ENCODE measurements around the gene STARD4. TPM values are rescaled to one million over a fixed set of nuclear protein-coding genes. Genes with fewer than 3 reads are reported as not detected.

Gene STARD4
- total RNA-seq, 1 donor from 2014 or later: 65.8 TPM

DNA sequence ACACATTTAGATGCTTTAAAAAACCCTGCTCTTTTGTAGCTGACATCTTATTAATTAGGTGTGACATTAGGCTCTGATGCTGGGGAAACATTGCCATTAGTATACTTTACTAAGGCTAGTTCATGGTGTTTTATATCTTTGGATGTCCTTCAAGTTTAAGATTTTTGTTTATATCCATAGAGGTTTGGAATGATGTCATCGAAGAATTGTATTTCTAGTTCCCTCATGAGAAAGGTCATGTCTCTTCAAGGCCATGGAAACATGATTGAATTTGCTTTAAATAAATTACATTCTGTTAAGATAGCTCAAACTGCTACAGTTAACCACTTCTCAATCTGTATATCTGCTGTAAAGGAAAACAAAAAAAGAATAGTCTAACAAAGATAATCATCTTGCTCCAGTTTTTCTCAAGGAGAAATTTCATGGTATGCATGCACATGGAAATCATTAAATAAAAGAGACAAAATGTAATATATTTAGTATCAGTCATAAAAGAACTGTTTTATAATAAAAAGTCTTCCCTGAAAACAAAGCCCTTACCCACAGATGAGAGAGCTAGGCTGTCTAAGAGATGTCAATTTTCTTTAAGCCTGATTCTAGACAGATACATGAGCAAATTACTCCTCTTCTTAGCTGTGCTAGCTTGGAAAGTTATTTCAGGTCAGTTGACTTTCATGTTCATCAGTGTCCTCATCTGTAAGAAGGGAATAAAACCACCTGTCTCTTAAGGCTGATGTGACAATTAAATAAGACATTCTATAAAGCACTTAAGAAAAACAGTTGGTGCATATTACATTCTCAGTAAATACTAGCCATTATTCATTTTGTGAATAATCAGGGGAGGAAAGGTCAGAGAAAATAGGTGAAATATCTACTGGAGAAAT lies 25.0 kb upstream of the STARD4 start:
- H3K27ac Mint-ChIP-seq: peak overlapping the region; percentile 65
- H3K9me3 Mint-ChIP-seq: peaks cover 17% of the 10 kb centered on the region
- no peaks in the 10 kb centered on the region for H3K27me3 Mint-ChIP-seq (ENCODE audit: low read depth)
- DNase-seq (ENCODE audit: low spot score in 2 of 2, unreplicated experiment in 2 of 2): no peak
- H3K4me1 Mint-ChIP-seq: peaks cover 14% of the 10 kb centered on the region
- no peak for TF ChIP-seq CTCF (IDR thresholded peaks at IDR 0.05; ENCODE audit: unreplicated experiment)
- no peaks in the 10 kb centered on the region for H3K36me3 Mint-ChIP-seq
- H3K4me3 Mint-ChIP-seq: no peak overlapping the region

- peaks cover 14% of the 10 kb centered on the region for H3K4me1 Mint-ChIP-seq
- no peaks in the 10 kb centered on the region for H3K27me3 Mint-ChIP-seq (ENCODE audit: low read depth)
- no peak for DNase-seq (ENCODE audit: low spot score in 2 of 2, unreplicated experiment in 2 of 2)
- no peak for TF ChIP-seq CTCF (IDR thresholded peaks at IDR 0.05; ENCODE audit: unreplicated experiment)
- H3K4me3 Mint-ChIP-seq: no peak overlapping the region
- no peak overlapping the region for H3K27ac Mint-ChIP-seq
- H3K36me3 Mint-ChIP-seq: no peaks in the 10 kb centered on the region
- peaks cover 13% of the 10 kb centered on the region for H3K9me3 Mint-ChIP-seq
These were observed 23.7 kb upstream of the STARD4 start for GRCh38 chr5:111535879-111536549.

DNA sequence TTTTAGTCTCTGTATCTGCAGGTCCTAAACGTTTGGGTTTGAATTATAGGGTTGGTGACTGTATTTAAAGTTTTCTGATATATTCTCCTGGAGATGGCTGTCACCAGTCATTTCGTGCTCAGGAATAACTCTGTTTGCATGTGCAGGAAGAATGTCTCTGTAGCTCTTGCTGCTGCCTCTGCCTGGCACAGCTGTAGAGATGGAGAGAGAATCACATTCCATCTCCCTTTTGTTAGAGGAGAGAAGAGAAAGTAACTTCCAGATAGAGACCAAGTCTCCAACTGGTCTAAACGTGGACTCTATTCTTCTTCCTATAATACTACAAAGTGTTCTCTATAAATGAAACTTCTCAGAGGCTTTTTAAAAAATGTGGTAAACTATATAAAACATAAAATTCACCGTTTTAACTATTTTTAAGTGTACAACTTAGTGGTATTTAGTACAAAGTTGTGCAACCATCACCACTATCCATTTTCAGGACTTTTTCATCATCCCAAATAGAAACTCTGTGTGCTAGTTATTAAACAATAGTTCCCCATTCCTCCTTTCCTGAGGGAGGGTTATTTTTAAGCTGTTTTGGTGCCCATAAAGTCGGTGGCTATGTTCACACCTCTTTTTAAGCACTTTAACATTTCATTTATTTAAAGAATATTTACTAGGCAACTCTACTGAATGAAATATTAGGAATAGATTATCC lies 20.7 kb upstream of the STARD4 start:
- H3K4me3 Mint-ChIP-seq: no peak overlapping the region
- no peak for TF ChIP-seq CTCF (IDR thresholded peaks at IDR 0.05; ENCODE audit: unreplicated experiment)
- H3K27me3 Mint-ChIP-seq (ENCODE audit: low read depth): no peaks in the 10 kb centered on the region
- H3K4me1 Mint-ChIP-seq: peaks cover 21% of the 10 kb centered on the region
- DNase-seq (ENCODE audit: low spot score in 2 of 2, unreplicated experiment in 2 of 2): no peak
- H3K36me3 Mint-ChIP-seq: no peaks in the 10 kb centered on the region
- peak overlapping the region; percentile 76 for H3K27ac Mint-ChIP-seq
- H3K9me3 Mint-ChIP-seq: peaks cover 13% of the 10 kb centered on the region

DNA sequence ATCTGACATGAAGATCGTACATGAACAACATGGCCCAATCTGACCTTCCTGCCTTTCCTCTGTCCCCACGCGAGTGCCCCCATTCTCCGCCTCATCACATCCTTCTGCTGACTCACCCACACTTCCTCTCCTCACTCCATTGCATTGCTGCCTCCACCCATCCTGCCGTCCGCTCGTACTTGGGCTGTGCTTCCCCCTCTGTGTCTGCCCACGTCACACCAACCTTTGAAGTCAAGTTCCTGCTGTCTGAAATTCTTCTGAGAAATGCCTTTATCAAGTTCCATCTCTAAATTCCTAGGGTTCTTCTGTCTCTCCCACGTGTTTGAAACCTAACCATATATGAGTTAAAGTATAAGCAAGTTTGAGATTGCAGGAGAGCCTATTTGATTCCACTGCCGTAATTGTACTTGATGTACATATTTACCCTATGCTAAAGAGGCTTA lies 18.0 kb upstream of the STARD4 start:
- H3K27ac Mint-ChIP-seq: peak overlapping the region; percentile 47
- no peak for DNase-seq (ENCODE audit: low spot score in 2 of 2, unreplicated experiment in 2 of 2)

More for the DNA sequence above, 18.0 kb upstream of the STARD4 start:
- Mint-ChIP-seq H3K4me3 (no peak overlapping the region), H3K4me1 (peaks cover 13% of the 10 kb centered on the region), H3K36me3 (no peaks in the 10 kb centered on the region), H3K27me3 (ENCODE audit: low read depth) (no peaks in the 10 kb centered on the region), H3K9me3 (peaks cover 10% of the 10 kb centered on the region)
- TF ChIP-seq CTCF (IDR thresholded peaks at IDR 0.05; ENCODE audit: unreplicated experiment): no peak

Measured in mesothelial cell of epicardium (in vitro differentiated cells).